Caco-2 (cell line): ENCODE results near the gene LOXL3. TPM values are rescaled to one million over a fixed set of nuclear protein-coding genes. Genes with fewer than 3 reads are reported as not detected.

Experiments
- BruUV-seq: library from RNA; stranded (reverse); fragments of 400-500 nt; replicated peaks from 2 replicates; lab custom pipeline; 2021; lab: Mats Ljungman, UMichigan
- CTCF ChIA-PET: fragments of 300-600 bp; sonication (Branson Sonifier 250); formaldehyde crosslinking; loops from one replicate; lab custom pipeline; 2022; ENCODE audit warnings: antibody characterized with exemption; lab: Charles Lee
- POLR2A ChIA-PET: fragments of 300-600 bp; sonication (Branson Sonifier 250); formaldehyde crosslinking; loops from one replicate; lab custom pipeline; 2022; ENCODE audit warnings: antibody characterized with exemption; lab: Charles Lee
- DNase-seq, 2 experiments: peaks; one replicate each; pipeline versions ENCODE4 v3.0.0 to v3.0.0-alpha.2; 2020 to 2022
- H3K27me3 ChIP-seq: replicated peaks from 2 replicates; pipeline ENCODE4 v1.6.0; 2011; ENCODE audit warnings: low read length; ENCODE audit not compliant: control insufficient read depth, insufficient read depth
- H3K36me3 ChIP-seq: 2 replicates; pipeline ENCODE4 v1.5.1; 2011; ENCODE audit warnings: low read length; ENCODE audit not compliant: control insufficient read depth, insufficient read depth
- H3K4me1 ChIP-seq: fragments of 250-450 bp; sonication (Bioruptor Pico); 2 replicates; pipeline ENCODE4 v1.5.1; 2020; ENCODE audit warnings: mild to moderate bottlenecking
- H3K4me3 ChIP-seq: 2 replicates; pipeline ENCODE4 v1.5.1; 2011; ENCODE audit warnings: low read depth, mild to moderate bottlenecking, control low read depth, low read length
- H3K9me3 ChIP-seq: fragments of 250-450 bp; sonication (Bioruptor Pico); 2 replicates; pipeline ENCODE4 v1.5.1; 2020; ENCODE audit warnings: mild to moderate bottlenecking, moderate library complexity
- H3K27ac Mint-ChIP-seq: one replicate; pipeline ENCODE4 v1.8.0; 2022; ENCODE audit warnings: mixed read lengths; ENCODE audit not compliant: unreplicated experiment
- H3K27me3 Mint-ChIP-seq: one replicate; pipeline ENCODE4 v1.8.0; 2022; ENCODE audit warnings: mixed read lengths; ENCODE audit not compliant: insufficient read depth, unreplicated experiment
- H3K36me3 Mint-ChIP-seq: one replicate; pipeline ENCODE4 v1.8.0; 2022; ENCODE audit warnings: mild to moderate bottlenecking, mixed read lengths; ENCODE audit not compliant: insufficient read depth, unreplicated experiment
- H3K4me1 Mint-ChIP-seq: one replicate; pipeline ENCODE4 v1.8.0; 2022; ENCODE audit warnings: low read depth, mixed read lengths; ENCODE audit not compliant: unreplicated experiment
- H3K4me3 Mint-ChIP-seq: one replicate; pipeline ENCODE4 v1.8.0; 2022; ENCODE audit warnings: mild to moderate bottlenecking, moderate library complexity, mixed read lengths; ENCODE audit not compliant: unreplicated experiment
- H3K9me3 Mint-ChIP-seq: one replicate; pipeline ENCODE4 v1.8.0; 2022; ENCODE audit warnings: mixed read lengths; ENCODE audit not compliant: unreplicated experiment
- CTCF ChIP-seq, 2 experiments: fragments of 200-600 bp in 1 of 2; IDR thresholded peaks; 1 replicate in 1 of 2; 2 replicates in 1 of 2; pipeline versions ENCODE4 v1.5.1 to v1.8.0; 2011 to 2022; ENCODE audit warnings: antibody characterized with exemption in 1 of 2, control low read depth in 1 of 2, inconsistent platforms in 1 of 2, low read depth in 1 of 2, low read length in 1 of 2, mild to moderate bottlenecking in 1 of 2, moderate library complexity in 1 of 2; ENCODE audit not compliant: insufficient read depth in 1 of 2, severe bottlenecking in 1 of 2, unreplicated experiment in 1 of 2
- intact Hi-C: fragments of 100-400 bp; cut with micrococcal nuclease; formaldehyde crosslinking; loops from one replicate; pipeline ENCODE4 v1.10.0; 2022; ENCODE audit not compliant: unreplicated experiment
- total RNA-seq: library from RNA; stranded (reverse); gene quantifications from 2 replicates; pipeline ENCODE4 v1.2.3, GENCODE V29; 2022

The LOXL3 gene
- total RNA-seq, 1 experiment from 2014 or later, result 13.8 TPM

- peaks cover 9% of the 10 kb centered on the region for H3K4me1 Mint-ChIP-seq
- peaks cover 21% of the 10 kb centered on the region for H3K27me3 Mint-ChIP-seq
- no peaks in the 10 kb centered on the region for H3K9me3 Mint-ChIP-seq
- no peak for TF ChIP-seq CTCF (IDR thresholded peaks at IDR 0.05; ENCODE audit: insufficient read depth in 1 of 2, low read depth in 1 of 2, low read length in 1 of 2, severe bottlenecking in 1 of 2, unreplicated experiment in 1 of 2)
- Histone ChIP-seq H3K27me3 (no peaks in the 10 kb centered on the region), H3K4me1 (0 out of 2 replicates have a peak, but pooled peaks cover 5% of the 10 kb centered on the region), H3K36me3 (no peaks in the 10 kb centered on the region), H3K4me3 (no peak overlapping the region), H3K9me3 (no peaks in the 10 kb centered on the region)
- intact Hi-C loops, result no loop called here
- no peak overlapping the region for H3K4me3 Mint-ChIP-seq
- DNase-seq, result no peak
- H3K27ac Mint-ChIP-seq, result no peak overlapping the region
- BruUV-seq, result no TSS peak
- ChIA-PET POLR2A (no interaction called here), CTCF (interaction anchor here (1.1 kb wide), 1 partner anchor 12 kb away, joined by 4 read pairs; no protein-coding TSS in a partner anchor)
- H3K36me3 Mint-ChIP-seq, result no peaks in the 10 kb centered on the region
These were observed 43.7 kb upstream of the LOXL3 start for GRCh38 chr2:74597410-74597809.

- ChIA-PET POLR2A (no interaction called here), CTCF (no interaction called here)
- H3K4me1 ChIP-seq, result 0 out of 2 replicates have a peak, but pooled peaks cover 5% of the 10 kb centered on the region
- H3K27ac Mint-ChIP-seq, result no peak overlapping the region
- H3K4me3 Mint-ChIP-seq, result no peak overlapping the region
- no peaks in the 10 kb centered on the region for H3K9me3 Mint-ChIP-seq
- no peak overlapping the region for H3K4me3 ChIP-seq
- intact Hi-C loops, result no loop called here
- no peaks in the 10 kb centered on the region for H3K36me3 Mint-ChIP-seq
- H3K36me3 ChIP-seq, result no peaks in the 10 kb centered on the region
- no TSS peak for BruUV-seq
- no peaks in the 10 kb centered on the region for H3K27me3 ChIP-seq
- TF ChIP-seq CTCF (IDR thresholded peaks at IDR 0.05; ENCODE audit: insufficient read depth in 1 of 2, low read depth in 1 of 2, low read length in 1 of 2, severe bottlenecking in 1 of 2, unreplicated experiment in 1 of 2), result no peak
- H3K9me3 ChIP-seq, result no peaks in the 10 kb centered on the region
- no peak for DNase-seq
- H3K4me1 Mint-ChIP-seq, result peaks cover 9% of the 10 kb centered on the region
- H3K27me3 Mint-ChIP-seq, result peaks cover 20% of the 10 kb centered on the region
These were observed 42.8 kb upstream of the LOXL3 start for GRCh38 chr2:74596584-74596983.

DNA sequence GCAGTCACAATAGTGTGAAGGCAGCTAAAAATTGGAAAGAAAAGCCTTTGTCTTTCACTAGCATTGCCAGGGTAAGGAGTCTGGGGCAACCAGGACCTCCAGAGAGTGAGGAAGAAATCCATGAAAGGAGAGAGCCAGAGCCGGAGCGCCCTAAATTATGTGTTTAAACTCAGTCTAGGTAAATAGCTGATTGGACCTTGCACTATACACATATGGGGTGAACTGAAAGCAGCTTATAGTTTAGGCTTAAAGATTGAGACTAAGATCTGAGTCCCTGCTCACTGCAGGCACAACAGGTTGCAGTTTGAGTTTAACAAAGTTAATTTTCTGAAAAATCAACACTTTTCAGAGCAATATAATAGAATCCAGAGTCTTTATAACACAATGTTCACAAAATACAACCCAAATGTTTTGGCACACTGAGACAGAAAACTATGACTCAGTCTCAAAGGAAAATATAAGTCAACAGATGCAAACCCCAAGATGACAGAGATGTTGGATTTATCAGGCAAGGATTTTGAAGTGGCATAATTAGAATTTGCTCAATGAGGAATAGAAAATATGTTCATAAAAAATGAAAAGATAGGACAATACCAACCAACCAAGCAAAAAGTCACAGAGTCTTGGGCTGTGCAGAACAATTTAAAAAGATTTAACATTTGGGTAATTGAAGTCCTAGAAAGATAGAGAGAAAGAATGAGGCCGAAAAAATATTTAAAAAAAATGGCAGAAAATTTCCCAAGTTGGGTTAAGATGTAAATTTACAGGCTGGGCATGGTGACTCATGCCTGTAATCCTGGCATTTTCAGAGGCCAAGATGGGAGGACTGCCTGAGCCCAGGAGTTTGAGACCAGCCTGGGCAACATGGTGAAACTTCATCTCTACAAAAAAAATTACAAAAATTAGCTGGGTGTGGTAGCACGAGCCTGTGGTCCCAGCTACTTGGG lies 40.4 kb upstream of the LOXL3 start:
- no peaks in the 10 kb centered on the region for H3K36me3 Mint-ChIP-seq
- TF ChIP-seq CTCF (IDR thresholded peaks at IDR 0.05; ENCODE audit: insufficient read depth in 1 of 2, low read depth in 1 of 2, low read length in 1 of 2, severe bottlenecking in 1 of 2, unreplicated experiment in 1 of 2), result no peak
- no peak overlapping the region for H3K4me3 Mint-ChIP-seq
- H3K9me3 ChIP-seq, result no peaks in the 10 kb centered on the region
- no peaks in the 10 kb centered on the region for H3K36me3 ChIP-seq
- DNase-seq, result no peak
- peaks cover 15% of the 10 kb centered on the region for H3K27me3 Mint-ChIP-seq
- ChIA-PET POLR2A (no interaction called here), CTCF (interaction anchor here (1.1 kb wide), 1 partner anchor 34 kb away, joined by 3 read pairs; no protein-coding TSS in a partner anchor)
- no peak overlapping the region for H3K4me3 ChIP-seq
- H3K4me1 ChIP-seq, result 0 out of 2 replicates have a peak, but pooled peaks cover 5% of the 10 kb centered on the region
- H3K4me1 Mint-ChIP-seq, result peaks cover 12% of the 10 kb centered on the region
- intact Hi-C loops, result no loop called here
- no TSS peak for BruUV-seq
- H3K27ac Mint-ChIP-seq, result no peak overlapping the region
- H3K27me3 ChIP-seq, result no peaks in the 10 kb centered on the region
- H3K9me3 Mint-ChIP-seq, result no peaks in the 10 kb centered on the region
